Peyer's patch (tissue), 4 donors: ENCODE measurements around the gene NDUFB10.

Experiments
- CTCF ChIP-seq, 6 experiments: fragments of 450-650 bp in 4 of 6; fragments of 200-600 bp in 2 of 6; sonication (generic) in 1 of 6; IDR thresholded peaks; one replicate each; pipeline ENCODE4 v1.5.1; 2017 to 2019; ENCODE audit warnings: antibody characterized with exemption in 6 of 6, mild to moderate bottlenecking in 3 of 6, moderate library complexity in 1 of 6
- POLR2A ChIP-seq, 2 donors: fragments of 450-650 bp; IDR thresholded peaks; one replicate each; pipeline ENCODE4 v1.5.1; 2017; ENCODE audit warnings: antibody characterized with exemption in 2 of 2, mild to moderate bottlenecking in 2 of 2, moderate library complexity in 2 of 2

GRCh38 chr16:1922357-1922756, 37.0 kb upstream of the NDUFB10 start:
- TF ChIP-seq CTCF (IDR thresholded peaks at IDR 0.05), result no peak
- no peak for TF ChIP-seq POLR2A (IDR thresholded peaks at IDR 0.05)
